NCI-H187 treated with DMSO at 0.1 percent for 48 hours (cell line): Measurements from ENCODE around the gene PAK5.

Source experiments
- DNase-seq: peaks from one replicate; lab custom pipeline; 2025; lab: John Stamatoyannopoulos, UW

PAK5 gene

GRCh38 chr20:9575836-9576235 is 263.0 kb downstream of the PAK5 start:
- DNase-seq: no peak

GRCh38 chr20:9574776-9575175 is 264.1 kb downstream of the PAK5 start:
- DNase-seq: no peak

DNA sequence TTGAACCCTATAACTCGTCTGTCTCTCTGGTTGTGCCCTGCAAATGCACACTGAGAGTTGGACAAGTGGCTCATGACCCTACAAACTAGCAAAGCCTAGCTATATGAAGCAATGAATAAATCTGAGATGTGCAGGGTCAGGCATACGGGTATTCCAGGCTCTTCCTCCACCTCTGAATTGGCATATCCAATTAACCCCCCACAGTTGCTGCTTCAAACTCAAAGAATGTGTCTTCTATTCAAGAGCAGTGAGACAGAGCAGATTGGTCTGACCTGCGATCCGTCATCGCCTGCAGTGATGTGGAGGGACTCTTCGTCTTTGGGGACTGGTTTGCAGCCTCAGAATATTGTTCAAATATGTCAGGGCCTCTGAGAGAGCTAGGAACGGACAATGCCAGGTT is 264.7 kb downstream of the PAK5 start:
- DNase-seq: no peak

DNA sequence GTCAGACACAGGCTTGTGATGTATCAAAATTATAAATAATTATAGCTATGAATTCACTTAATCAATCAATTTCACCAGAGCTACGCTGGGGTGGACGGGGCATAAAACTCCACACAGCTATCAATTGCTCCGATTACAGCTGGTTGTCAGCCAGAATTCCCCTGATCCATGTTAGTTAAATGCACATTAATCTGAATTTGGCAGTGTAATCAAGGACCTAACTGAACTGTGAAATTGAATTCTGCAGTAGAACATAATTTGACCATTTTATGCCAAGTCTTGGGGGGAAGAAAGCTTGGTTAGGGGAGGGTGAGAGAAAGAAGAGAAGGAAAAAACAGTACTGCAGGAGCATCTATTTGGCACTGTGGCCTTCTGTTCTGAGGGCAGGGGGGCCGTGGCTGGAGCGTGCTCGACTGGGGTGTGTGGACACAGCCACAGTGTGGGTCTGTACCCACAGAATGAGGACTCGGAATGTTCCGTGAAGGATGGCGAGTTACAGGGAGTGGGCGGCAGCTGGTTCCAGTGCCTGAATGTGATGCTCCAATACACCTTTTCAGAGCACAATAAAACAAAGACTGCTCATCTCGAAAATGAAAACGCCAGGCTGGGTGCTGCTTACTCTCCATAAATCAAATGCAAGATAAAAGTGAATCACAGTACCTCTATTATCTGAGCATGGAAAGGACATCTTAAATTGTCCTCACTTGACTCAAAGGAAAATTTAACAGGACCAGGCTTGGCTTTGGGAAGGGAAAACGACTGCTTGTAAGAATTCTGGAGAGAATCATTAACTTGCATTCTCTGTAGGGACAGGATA is 265.3 kb downstream of the PAK5 start:
- DNase-seq: no peak

DNA sequence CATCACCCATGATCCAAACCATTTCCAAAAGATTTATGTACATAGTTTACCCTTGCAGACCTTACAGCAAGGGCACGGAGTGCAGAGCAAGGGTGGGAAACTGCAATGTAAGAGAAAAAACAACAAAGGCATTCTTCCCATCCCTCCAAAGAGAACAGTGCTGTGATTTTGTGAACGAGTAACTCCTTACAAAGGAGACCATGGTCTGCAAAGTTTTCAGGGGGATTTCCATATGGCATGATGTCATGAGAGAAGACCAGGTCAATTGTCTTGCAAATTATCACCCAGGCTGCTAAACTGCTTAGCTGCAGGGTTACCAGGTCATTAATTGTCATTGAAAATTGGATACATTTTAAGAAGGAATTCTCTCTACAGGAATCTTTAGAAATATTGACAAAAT is 266.2 kb downstream of the PAK5 start:
- no peak for DNase-seq

GRCh38 chr20:9571783-9572182 is 267.1 kb downstream of the PAK5 start:
- no peak for DNase-seq

- DNase-seq: no peak
Observed at GRCh38 chr20:9570612-9571011, 268.3 kb downstream of the PAK5 start.

DNA sequence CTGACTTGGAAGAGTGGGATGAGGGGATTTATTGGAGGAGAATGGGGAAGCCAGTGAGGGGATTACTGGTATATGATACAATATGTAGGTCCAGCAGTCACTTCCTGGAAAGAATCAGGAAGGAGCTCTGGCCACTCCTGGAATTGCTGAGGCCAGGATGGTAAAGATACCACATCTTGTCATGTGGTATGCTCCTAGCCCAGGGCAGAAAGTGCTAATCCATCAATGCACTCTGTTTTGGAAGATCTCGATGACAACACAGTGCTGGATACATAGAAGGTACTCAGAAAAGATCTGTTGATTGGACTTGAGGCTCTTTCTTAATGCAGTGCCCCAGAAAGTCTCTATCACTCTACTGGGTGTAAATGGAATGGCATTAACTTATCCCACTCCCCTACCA is 271.9 kb downstream of the PAK5 start:
- DNase-seq: no peak

DNA sequence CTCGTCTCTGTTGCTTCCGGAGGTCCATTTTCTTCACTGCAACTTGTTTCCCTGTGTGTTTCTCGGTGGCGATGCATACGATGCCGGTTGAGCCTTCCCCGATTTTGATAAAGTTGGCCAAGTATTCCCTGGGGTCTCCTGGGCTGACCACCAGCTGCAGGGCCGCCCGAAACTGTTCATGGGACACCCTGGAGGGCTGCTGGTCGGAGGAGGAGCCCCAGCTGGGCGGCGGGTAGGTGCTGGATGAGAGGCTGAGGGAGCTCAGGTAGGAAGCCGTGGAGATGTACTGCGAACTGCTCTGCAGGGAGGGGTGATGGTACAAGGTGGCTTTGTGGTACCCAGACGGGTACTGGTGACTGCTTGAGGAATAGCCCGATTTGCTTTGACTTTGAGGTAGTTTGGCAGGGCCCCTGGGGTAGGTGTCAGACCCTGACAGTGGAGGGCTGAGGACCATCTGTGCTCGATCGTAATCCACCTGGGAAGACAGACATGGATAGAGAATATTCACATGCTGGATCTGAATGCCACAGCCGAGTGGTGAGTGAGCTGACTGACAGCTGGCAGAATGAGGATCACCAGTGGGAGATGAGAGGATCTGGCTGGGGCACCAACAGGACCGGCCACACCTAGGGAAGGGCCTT is 272.8 kb downstream of the PAK5 start:
- no peak for DNase-seq

GRCh38 chr20:9557411-9557810 is 281.5 kb downstream of the PAK5 start:
- DNase-seq: no peak

DNA sequence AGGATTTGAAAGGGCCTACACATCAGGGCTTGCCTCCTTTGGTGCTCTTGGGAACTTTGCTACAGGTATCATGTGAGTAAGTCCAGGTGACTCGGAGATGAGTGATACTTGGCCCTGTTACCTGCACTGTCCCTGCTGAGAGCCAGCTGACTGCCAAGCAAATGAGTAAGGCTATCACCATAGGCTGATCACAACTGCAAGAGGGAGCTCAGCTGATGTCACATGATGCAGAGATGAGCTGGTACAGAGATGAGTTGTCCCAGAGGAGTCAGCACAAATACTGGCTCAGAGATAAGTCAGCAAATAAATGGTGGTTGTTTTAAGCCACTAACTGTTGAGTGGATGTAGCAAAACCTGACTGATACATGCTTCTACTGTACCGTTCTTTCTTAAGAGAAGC is 283.1 kb downstream of the PAK5 start:
- DNase-seq: no peak

GRCh38 chr20:9551808-9552550 is 286.9 kb downstream of the PAK5 start:
- no peak for DNase-seq

- peak; percentile 46 for DNase-seq
Observed at GRCh38 chr20:9550871-9551270, 288.0 kb downstream of the PAK5 start.

- no peak for DNase-seq
Observed at GRCh38 chr20:9550283-9550682, 288.6 kb downstream of the PAK5 start.

GRCh38 chr20:9543214-9543613 is 295.7 kb downstream of the PAK5 start:
- DNase-seq: no peak

DNA sequence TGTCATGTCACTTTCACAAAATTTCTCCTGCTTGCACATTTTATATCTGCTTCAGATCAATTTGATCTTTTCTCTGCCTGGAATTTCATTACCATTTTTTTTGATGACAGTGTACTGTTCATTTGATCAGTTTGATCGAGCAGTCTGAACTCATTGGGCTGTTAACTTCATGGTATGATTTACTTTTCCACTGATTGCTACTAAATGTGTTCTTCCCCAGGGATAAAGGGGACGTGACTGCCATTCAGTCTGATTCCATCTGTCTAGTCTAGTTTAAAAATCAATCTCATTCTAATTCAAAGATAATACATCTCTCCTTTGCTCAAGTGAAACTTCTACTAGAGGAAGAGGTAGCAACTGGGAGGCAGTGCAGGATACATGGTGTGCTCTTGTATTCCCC is 303.4 kb downstream of the PAK5 start:
- DNase-seq: no peak

DNA sequence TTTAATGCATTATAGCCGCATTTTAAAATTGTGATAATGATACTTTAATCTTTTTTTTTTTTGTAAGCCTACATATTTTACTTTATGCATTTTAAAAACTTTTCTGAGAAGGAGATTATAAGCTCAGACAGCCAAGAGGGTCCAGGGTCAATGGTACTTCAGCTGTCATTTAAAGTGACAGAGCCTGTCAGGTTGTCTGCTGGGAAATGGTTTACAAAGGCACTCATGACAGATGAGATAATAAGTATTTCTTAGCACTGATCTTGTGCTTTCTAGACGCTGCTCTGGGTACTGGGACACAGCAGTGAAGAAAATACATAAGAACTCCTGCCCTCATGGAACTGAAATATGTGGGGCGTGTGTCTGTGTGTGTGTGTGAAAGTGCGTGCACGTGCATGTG is 304.9 kb downstream of the PAK5 start:
- no peak for DNase-seq

DNA sequence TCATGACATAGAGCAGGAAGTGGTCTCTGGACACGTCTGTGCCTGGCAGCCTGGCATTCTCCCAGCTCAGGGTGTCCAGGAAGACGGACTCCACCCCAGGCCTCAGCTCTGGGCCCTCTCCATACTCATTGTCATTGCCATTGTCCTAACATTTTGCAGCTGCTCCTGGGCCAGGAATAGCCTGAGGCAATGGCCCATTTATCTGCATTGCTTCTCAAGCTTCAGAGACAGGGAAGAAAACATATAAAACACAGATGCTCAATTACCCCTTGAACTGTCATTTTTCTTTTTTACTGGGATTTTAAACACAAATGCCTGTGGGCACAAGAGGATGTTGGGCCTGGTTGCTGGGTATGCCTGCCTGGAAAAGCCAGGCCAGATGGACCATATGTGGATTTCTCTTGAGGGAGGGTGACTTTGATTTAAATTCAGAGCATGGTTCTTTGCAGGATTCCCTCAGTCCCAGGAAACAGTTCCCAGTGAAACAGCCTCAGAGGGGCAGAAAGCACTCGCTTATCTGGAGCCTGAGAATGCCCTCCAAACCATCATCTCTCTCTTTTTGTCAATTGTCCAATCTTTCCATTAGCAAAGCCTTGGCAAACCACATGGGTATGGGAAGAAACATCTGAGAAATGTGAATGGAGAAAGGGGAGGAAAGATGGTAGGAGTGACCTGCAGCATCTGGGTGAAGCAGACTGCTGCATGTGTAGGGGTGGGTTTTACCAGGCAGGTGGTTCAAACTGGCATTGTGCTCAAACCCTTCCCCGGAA is 306.6 kb downstream of the PAK5 start:
- DNase-seq: no peak

DNA sequence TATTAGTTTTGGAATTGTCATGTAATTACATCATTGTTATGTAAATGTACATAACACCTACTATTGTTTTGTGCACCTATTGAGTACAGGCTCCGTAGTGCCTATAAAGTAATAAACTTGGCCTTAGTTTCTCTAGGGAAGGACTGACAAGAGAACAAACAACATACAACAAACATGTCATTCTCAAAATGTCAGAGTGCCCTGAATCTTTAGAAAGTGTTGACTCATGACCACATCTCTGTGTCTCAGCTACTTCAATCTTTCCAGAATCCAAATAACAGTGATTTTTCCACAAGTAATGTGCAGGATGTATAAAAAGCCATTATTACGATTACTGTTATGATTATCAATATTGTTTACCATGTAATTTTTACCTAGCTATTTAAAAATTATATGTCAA is 307.3 kb downstream of the PAK5 start:
- no peak for DNase-seq

DNA sequence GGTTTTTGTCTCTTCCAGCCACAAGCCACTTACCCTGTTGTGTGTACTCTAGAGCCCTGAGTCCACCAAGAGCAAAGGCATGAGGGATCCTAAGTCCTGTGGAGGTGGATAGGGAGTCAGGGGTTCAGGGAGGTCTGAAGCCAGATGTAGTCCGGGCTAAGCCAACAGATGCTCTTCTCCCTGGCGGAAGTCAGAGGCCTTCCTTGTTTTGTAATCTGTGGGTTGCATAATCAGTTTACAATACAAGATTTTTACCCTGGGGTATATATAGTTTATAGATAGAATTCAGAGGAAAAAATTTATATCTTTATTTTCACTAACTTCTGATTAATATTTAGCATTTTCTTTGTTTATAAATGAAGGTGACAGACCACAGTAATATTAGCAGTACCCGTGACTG is 315.2 kb downstream of the PAK5 start:
- no peak for DNase-seq

DNA sequence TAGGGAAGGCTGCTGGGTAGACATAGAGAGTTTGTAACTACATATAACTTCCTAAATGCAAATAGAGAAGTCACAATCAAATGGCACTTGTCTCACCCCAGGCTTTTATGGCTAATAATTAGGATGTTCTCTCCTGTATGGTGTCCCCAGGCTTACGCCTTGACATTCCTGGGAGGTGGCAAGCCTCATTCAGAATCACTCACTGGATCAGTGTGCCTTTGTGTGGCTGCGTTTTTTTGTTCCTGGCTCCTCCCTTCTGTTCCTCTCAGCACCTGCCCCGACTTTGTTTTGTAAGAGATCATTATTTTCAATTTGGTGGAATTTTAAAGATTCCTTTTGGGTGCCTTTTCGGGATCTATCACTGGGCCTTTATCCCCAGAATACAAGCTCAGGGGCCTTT is 318.8 kb downstream of the PAK5 start:
- DNase-seq: no peak

DNA sequence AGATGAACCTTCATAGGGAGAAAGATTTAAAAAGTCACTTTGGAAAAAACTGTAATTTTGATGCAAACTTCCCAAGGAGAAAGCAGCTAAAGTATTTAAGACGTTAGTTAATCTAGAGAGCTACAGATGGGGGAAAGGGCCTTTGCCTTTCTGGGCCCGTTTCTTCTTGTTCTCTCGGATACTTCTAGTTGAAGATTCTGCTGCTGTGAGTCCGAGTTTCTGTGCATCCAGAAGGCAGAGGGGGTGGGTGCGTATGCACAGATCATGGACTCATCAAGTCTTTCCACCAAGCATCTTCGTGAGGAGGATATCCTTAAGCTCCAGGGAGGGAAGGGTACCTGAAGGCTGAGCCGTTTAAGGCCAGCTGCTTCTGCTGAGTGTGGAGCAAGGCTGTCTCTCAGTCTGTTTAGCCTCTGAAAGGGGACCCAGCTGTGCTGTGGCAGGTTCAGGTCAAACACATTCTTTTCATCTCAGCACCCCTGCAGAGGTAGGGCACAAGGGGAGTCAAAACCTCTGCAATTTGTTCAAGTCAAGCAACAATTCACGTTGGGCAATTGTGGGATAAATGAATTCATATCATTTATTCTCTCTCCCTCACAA is 320.2 kb downstream of the PAK5 start:
- no peak for DNase-seq
